GM18861 (cell line): ENCODE measurements around the gene SHLD2.
"Not testable (repeated sequence)": the region's sequence is repeated elsewhere in the genome, so short reads cannot be mapped to it uniquely, and the experiment has no call there.

Experiments
- ATAC-seq: cut with Tn5 transposase; IDR thresholded peaks from one replicate; pipeline ENCODE4 v1.9.1; 2021; ENCODE audit not compliant: unreplicated experiment

The SHLD2 gene

GRCh38 chr10:87142230-87143108 is 47.5 kb downstream of the SHLD2 start:
- ATAC-seq, result not testable (repeated sequence)

- not testable (repeated sequence) for ATAC-seq
Observed at GRCh38 chr10:87143109-87143418, 48.1 kb downstream of the SHLD2 start.

GRCh38 chr10:87145598-87145997 is 50.6 kb downstream of the SHLD2 start:
- not testable (repeated sequence) for ATAC-seq

- not testable (repeated sequence) for ATAC-seq
Observed at GRCh38 chr10:87149020-87149609, 54.1 kb downstream of the SHLD2 start.

GRCh38 chr10:87151516-87151915 is 56.5 kb downstream of the SHLD2 start:
- ATAC-seq, result not testable (repeated sequence)

GRCh38 chr10:87156841-87157240 is 61.8 kb downstream of the SHLD2 start:
- not testable (repeated sequence) for ATAC-seq

GRCh38 chr10:87157821-87158220 is 62.8 kb downstream of the SHLD2 start:
- ATAC-seq, result not testable (repeated sequence)

GRCh38 chr10:87162703-87163293 is 67.8 kb downstream of the SHLD2 start:
- ATAC-seq, result not testable (repeated sequence)

GRCh38 chr10:87163414-87163813 is 68.4 kb downstream of the SHLD2 start:
- not testable (repeated sequence) for ATAC-seq

GRCh38 chr10:87169857-87170256 is 74.9 kb downstream of the SHLD2 start:
- not testable (repeated sequence) for ATAC-seq

- ATAC-seq, result not testable (repeated sequence)
Observed at GRCh38 chr10:87170705-87171104, 75.7 kb downstream of the SHLD2 start.

- not testable (repeated sequence) for ATAC-seq
Observed at GRCh38 chr10:87171670-87172069, 76.7 kb downstream of the SHLD2 start.

GRCh38 chr10:87172178-87172577 is 77.2 kb downstream of the SHLD2 start:
- ATAC-seq, result not testable (repeated sequence)

- ATAC-seq, result not testable (repeated sequence)
Observed at GRCh38 chr10:87177587-87177986, 82.6 kb downstream of the SHLD2 start.

GRCh38 chr10:87184421-87184820 is 89.4 kb downstream of the SHLD2 start:
- not testable (repeated sequence) for ATAC-seq

GRCh38 chr10:87186016-87186415 is 91.0 kb downstream of the SHLD2 start:
- not testable (repeated sequence) for ATAC-seq

- not testable (repeated sequence) for ATAC-seq
Observed at GRCh38 chr10:87187573-87187972, 92.6 kb downstream of the SHLD2 start.

- not testable (repeated sequence) for ATAC-seq
Observed at GRCh38 chr10:87191841-87192240, 96.8 kb downstream of the SHLD2 start.

- peak; percentile 78 for ATAC-seq
Observed at GRCh38 chr10:87200924-87201323, 105.9 kb downstream of the SHLD2 start.

GRCh38 chr10:87204801-87205200 is 109.8 kb downstream of the SHLD2 start:
- not testable (repeated sequence) for ATAC-seq

- ATAC-seq, result not testable (repeated sequence)
Observed at GRCh38 chr10:87206922-87207321, 111.9 kb downstream of the SHLD2 start.

- not testable (repeated sequence) for ATAC-seq
Observed at GRCh38 chr10:87210309-87210708, 115.3 kb downstream of the SHLD2 start.
